Activated T-helper 1 cell treated with anti-CD3 and anti-CD28 coated beads, Interleukin-12 subunit alpha, Interleukin-12 subunit beta, Interleukin-2, Interleukin-4 antibody, amounts not matched to agents 30 ng/mL and 10 ng/mL and 1 ng/mL, durations not matched to agents 14 hours and 24 hours and 36 hours (primary cell): ENCODE data around the gene MDC1. TPM values are rescaled to one million over a fixed set of nuclear protein-coding genes. Genes with fewer than 3 reads are reported as not detected.
A peak's percentile ranks its signal among the peaks of the same experiment; 100 is the strongest.

Experiments
- DNase-seq: peaks from one replicate; pipeline ENCODE4 v3.0.0; 2021; ENCODE audit warnings: low spot score
- H3K27ac Mint-ChIP-seq: one replicate; pipeline ENCODE4 v1.8.0; 2021; ENCODE audit warnings: mild to moderate bottlenecking, mixed read lengths
- H3K27me3 Mint-ChIP-seq: one replicate; pipeline ENCODE4 v1.8.0; 2022; ENCODE audit warnings: mild to moderate bottlenecking, moderate library complexity, mixed read lengths; ENCODE audit not compliant: insufficient read depth
- H3K36me3 Mint-ChIP-seq: one replicate; pipeline ENCODE4 v1.8.0; 2021; ENCODE audit warnings: low read depth, mixed read lengths
- H3K4me1 Mint-ChIP-seq: one replicate; pipeline ENCODE4 v1.8.0; 2021; ENCODE audit warnings: low read depth, mixed read lengths
- H3K4me3 Mint-ChIP-seq: one replicate; pipeline ENCODE4 v1.8.0; 2021; ENCODE audit warnings: mild to moderate bottlenecking, moderate library complexity, mixed read lengths
- H3K9me3 Mint-ChIP-seq: one replicate; pipeline ENCODE4 v1.8.0; 2021; ENCODE audit warnings: mixed read lengths
- intact Hi-C: fragments of 100-400 bp; cut with micrococcal nuclease; formaldehyde crosslinking; loops from one replicate; pipeline ENCODE4 v1.15.1; 2024
- total RNA-seq: library from RNA; stranded (reverse); gene quantifications from 2 replicates; pipeline ENCODE4 v1.2.3, GENCODE V29; 2022

The MDC1 gene
- total RNA-seq, 1 donor from 2014 or later: 93.7 TPM

DNA sequence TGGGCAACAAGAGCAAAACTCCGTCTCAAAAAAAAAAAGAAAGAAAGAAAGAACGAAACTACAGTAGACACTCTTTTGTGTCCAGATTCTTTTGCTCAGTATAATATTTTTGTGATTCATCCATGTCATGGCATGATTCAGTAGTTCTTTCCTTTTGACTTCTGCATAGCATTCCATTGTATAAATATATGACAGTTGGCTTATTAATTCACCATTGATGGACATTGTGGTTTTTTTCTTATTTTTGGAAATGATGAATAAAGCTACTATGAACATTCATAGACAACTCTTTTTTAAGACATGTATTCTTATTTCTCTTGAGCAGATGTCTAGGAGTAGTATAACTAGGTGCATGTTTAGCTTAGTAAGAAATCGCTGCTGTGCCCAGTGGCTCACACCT is 37.5 kb upstream of the MDC1 start:
- peaks cover 4% of the 10 kb centered on the region for H3K27me3 Mint-ChIP-seq
- no peak for DNase-seq
- no peaks in the 10 kb centered on the region for H3K36me3 Mint-ChIP-seq
- H3K4me3 Mint-ChIP-seq: no peak overlapping the region
- H3K27ac Mint-ChIP-seq: no peak overlapping the region
- no peaks in the 10 kb centered on the region for H3K9me3 Mint-ChIP-seq
- intact Hi-C loops: no loop called here
- peaks cover 11% of the 10 kb centered on the region for H3K4me1 Mint-ChIP-seq

DNA sequence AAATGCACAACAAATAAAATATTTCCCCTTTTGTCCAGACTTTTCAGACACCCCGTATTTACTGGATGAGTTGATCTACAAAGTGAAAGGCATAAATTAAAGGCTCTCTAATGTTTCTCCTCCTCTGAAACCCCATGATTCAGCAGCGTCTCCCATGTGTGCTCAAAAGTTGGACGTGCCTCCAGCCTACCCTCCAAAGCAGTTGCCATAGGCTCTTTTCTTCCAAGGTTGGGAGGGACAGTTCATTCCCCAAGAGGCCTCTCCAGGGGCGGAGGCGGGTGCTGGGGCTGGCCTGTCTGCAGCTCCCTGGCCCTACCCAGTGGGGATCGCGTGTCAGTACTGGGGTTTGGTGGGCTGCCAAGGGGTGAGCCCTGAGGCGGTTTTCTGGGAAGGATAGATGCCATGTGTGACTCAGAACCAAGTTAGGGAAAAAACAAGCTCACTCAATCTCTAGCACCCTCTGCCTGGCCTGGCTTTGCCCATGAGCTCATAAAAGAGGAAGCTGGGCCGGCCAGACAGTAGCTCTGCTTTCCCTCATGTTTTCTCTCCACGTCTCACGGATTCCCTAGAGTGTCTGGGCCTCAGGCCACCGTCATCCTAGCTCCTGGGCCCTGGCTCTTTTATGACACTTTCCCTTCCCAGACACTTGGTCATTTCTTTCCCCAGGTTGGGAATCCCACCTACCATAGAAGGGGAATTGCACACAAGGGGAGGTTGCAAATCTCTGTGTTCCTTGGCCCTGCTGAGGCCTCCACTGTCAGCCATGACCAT is 35.3 kb upstream of the MDC1 start:
- intact Hi-C loops: no loop called here
- Mint-ChIP-seq H3K36me3 (no peaks in the 10 kb centered on the region), H3K9me3 (no peaks in the 10 kb centered on the region), H3K27me3 (peaks cover 1% of the 10 kb centered on the region), H3K4me1 (peaks cover 22% of the 10 kb centered on the region), H3K4me3 (no peak overlapping the region), H3K27ac (peak overlapping the region; percentile 19)
- no peak for DNase-seq

DNA sequence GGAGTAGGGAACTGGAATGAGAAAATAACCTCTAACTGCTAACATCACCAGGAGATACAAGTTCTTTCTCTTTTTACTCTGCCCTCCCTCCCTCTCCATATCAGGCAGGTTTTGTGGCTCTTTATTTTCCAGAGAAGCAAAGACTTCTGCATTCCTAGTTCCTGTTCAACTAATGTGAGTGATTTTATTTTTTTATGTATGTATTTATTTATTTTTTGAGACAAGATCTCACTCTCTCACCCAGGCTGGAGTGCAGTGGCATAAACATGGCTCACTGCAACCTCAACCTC is 33.2 kb upstream of the MDC1 start:
- no peaks in the 10 kb centered on the region for H3K9me3 Mint-ChIP-seq
- peaks cover 1% of the 10 kb centered on the region for H3K27me3 Mint-ChIP-seq
- H3K27ac Mint-ChIP-seq: no peak overlapping the region
- peaks cover 32% of the 10 kb centered on the region for H3K4me1 Mint-ChIP-seq
- H3K4me3 Mint-ChIP-seq: no peak overlapping the region
- intact Hi-C loops: no loop called here
- no peak for DNase-seq
- no peaks in the 10 kb centered on the region for H3K36me3 Mint-ChIP-seq

DNA sequence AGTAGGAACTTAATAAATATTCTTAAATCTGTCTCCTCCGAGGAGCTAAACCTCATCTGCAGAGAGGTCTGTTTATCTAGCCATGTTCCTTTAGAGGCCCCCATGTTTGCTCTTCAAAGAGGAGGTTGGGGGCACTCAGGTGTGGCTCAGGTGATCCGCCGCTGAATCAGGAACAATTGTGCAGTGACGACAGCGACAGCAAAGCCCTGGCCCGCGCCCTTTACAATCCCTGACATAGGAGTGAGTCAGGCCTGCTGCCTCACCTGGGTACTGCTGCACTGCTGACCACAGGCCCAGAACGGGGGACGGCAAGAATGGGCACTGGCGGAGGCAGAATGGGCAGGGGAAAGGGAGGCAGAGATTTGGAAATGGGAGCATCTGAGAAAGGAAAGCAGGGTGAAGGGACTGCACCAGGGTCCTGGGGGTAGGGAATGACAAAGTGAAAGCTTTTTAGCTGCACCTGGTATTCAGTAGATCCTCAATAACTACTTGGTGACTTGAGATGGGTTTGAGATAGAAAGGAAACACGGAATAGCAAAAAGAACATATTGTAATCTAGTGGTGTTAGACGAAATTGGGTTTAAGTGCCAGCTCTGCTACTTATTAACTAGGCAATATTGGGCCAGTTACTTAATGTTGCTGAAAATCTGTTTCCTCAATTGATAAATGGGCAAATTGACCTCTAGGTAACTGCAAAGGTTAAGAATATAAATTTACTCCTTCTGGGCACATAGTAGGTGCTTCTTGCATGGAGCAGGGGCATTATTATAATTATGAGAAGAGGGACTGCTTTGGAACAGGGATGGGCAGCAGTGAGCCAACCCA is 32.7 kb upstream of the MDC1 start:
- Mint-ChIP-seq H3K4me1 (peaks cover 37% of the 10 kb centered on the region), H3K36me3 (no peaks in the 10 kb centered on the region), H3K4me3 (no peak overlapping the region), H3K9me3 (no peaks in the 10 kb centered on the region), H3K27ac (no peak overlapping the region), H3K27me3 (peaks cover 1% of the 10 kb centered on the region)
- no peak for DNase-seq
- intact Hi-C loops: no loop called here

DNA sequence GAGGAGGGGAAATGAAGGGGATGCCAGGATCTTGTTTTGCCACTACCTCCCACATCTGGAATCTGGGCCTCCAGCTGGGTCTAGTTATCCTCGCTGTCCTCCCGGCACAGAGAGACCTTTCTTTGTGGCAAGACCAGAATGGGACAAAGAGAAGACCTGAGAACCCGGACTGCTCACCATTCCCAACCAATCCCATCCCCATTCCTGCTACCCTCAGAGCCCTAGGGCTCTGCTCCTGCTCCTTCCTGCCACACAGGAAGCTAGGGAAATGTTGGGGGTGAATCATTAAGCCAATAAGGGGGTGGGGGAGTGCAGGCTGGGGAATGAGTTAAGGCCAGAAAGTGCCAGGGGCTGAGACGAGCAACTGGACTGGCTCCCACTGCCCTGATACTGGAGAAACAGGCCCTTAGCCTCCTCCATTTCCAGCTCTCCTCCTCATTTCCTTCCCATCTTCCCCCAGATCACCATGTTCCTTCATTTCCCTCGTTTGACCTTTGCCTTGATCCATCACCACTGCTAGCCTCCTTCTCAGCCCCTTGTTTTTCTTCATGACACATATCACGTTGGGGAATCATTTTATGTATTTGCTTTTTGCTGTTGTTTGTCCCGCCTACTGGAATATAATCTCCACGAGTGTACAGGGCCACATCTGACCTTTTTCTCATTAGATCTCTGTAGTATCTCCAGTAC is 31.9 kb upstream of the MDC1 start:
- Mint-ChIP-seq H3K36me3 (peaks cover under 1% of the 10 kb centered on the region), H3K9me3 (no peaks in the 10 kb centered on the region), H3K4me1 (peaks cover 42% of the 10 kb centered on the region), H3K27ac (no peak overlapping the region), H3K4me3 (no peak overlapping the region), H3K27me3 (peaks cover 5% of the 10 kb centered on the region)
- intact Hi-C loops: loop anchor here (1.0 kb wide), 1 partner anchor 18 kb away; no protein-coding TSS in a partner anchor
- DNase-seq: no peak

DNA sequence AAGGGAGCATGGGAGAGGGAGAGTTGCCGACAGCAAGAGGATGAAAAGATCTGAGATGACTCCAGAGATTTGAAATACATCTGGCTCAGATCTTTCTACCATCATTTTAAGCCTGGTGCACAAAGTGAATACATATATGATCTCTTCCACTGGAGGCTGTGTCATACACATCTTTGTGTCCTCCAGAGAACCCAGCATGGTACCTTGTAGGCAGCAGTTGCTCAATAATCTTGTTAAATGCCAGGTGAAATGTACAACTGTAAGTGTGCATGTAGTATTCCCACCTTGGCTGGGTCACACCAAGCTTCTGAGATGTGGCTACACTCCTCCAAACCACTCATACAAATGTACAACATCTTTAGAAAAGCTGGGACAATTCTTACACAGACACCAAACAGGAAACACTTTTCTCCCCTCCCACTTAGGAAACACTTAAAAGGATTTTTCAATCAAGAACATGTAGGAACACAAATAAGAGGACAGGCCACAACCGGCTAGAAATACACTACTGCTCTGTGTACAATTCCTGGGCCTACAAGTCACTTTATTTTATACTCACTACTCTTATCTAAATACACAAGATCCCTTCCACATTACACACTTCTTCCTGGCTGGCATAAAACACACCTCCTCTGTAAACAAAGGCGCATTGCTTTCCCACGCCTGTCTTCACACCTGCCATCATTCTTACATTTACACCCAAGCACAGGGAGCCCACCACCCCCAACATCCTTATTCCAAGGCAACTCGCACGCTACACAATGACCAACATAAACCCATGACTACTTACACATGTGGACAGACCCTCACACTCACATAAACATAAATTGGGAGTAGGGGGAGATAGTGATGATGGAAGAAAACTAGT is 31.1 kb upstream of the MDC1 start:
- peaks cover 9% of the 10 kb centered on the region for H3K36me3 Mint-ChIP-seq
- peak overlapping the region; percentile 30 for H3K27ac Mint-ChIP-seq
- no peaks in the 10 kb centered on the region for H3K9me3 Mint-ChIP-seq
- peaks cover 42% of the 10 kb centered on the region for H3K4me1 Mint-ChIP-seq
- intact Hi-C loops: loop anchor here (1.0 kb wide), 1 partner anchor 19 kb away; no protein-coding TSS in a partner anchor
- H3K4me3 Mint-ChIP-seq: no peak overlapping the region
- DNase-seq: no peak
- peaks cover 5% of the 10 kb centered on the region for H3K27me3 Mint-ChIP-seq

DNA sequence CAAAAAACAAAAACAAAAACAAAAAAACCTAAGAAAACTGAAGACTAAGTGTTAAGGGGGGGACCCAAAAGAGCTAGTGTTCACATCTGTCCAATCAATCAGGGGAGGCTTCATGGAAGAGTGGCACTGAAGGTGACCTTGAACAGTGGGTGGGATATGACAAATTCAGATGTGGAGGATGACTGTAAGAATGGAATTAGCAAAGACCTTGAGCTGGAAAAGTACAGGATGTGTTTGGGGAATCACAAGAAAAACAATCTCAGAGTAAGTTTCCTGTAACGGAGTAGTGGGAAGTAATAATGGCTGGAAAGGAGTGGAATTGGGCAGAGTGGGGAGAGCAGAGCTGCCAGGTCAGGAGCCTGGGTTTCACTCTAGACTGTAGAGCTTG is 30.2 kb upstream of the MDC1 start:
- no peaks in the 10 kb centered on the region for H3K9me3 Mint-ChIP-seq
- H3K4me3 Mint-ChIP-seq: no peak overlapping the region
- peaks cover 5% of the 10 kb centered on the region for H3K27me3 Mint-ChIP-seq
- H3K36me3 Mint-ChIP-seq: peaks cover 14% of the 10 kb centered on the region
- intact Hi-C loops: no loop called here
- H3K4me1 Mint-ChIP-seq: peaks cover 42% of the 10 kb centered on the region
- DNase-seq: no peak
- H3K27ac Mint-ChIP-seq: peak overlapping the region; percentile 12

DNA sequence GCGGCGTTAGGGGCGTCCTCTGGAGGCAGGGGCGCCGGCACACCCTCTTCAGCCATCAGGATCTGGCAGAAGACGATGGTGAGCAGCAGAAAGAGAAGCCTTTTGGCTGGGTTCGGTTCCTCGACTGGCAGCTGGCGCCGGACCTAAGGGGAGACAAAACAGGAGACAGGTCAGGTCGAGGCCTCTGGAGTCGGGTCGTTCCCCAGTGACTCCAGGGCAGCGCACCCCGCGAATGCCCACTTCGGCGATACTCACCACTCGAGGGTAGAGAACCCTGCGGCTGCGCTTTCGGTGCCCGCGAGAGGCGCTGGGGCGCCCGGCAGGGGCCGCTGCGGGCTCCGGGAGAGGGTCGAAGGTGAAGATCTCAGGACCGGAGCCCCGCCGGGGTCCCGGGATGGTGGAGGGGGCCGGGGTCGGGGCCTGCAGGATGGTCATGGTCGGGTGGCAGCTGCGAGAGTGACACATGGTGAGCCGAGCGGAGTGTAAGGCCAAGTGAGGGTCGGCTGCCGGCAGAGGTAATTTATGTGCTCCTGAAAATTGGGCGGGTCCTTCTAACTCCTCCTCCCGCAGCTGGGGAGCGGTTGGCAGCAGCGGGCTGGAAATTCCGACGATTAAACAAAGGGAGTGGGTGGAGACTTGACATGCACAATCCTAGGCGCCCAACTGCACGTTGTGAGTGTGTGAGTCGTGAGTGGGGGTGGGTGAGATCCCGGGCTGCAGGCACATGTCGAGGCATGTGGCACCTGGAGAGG is 27.1 kb upstream of the MDC1 start, which contains the start of gene IER3:
Gene IER3, minus strand, starts transcription at position 494 of the 752 bp plus-strand sequence. Its CDS starts 29 bp downstream, at position 465.
- no peaks in the 10 kb centered on the region for H3K9me3 Mint-ChIP-seq
- intact Hi-C loops: loop anchor here (1.0 kb wide), 4 partner anchors 9 to 133 kb away; no protein-coding TSS in a partner anchor

DNA sequence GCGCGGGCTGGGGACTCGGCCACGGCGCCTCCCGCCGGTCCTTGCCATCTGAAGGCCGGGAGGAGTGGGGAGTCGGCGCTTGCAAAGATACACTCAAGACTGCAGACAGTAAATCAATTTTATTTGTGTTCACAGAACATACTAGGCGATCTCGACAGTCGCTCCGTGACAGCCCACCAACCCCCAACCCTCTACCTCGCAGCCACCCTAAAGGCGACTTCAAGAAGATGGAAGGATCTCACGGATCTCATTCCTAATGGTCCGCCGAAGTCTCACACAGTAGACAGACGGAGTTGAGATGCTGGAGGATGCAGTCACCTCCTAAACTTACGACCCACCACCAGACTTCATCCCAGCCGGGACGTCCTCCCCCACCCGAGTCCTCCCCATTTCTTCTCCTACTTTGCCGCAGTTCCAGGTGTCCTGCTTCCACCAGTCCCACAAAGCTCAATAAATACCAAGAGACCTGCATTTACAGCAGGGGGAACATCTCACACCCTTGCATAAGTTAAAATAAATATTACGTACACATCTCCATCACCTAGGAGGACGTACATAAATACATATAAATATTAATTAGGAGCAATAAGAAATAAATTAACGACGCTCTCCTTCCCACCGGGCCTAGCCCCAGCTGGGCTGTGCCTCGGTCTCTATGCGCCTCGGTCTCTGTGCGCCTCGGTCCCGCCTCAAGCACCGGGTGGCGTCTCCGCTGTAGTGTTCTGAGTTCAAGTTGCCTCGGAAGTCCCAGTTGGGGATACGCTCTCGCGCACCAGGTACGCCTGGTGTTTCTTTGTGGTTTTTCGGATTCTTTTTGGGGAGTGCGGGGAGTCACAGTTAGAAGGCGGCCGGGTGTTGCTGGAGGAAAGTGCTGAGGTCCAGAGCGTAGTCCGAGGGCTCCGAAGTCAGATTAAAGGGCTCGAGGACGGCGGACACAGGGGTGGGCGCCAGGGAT is 26.3 kb upstream of the MDC1 start:
- Mint-ChIP-seq H3K27me3 (peaks cover 5% of the 10 kb centered on the region), H3K36me3 (peaks cover 51% of the 10 kb centered on the region), H3K4me3 (peak overlapping the region; percentile 100), H3K27ac (peak overlapping the region; percentile 99), H3K9me3 (no peaks in the 10 kb centered on the region), H3K4me1 (peaks cover 70% of the 10 kb centered on the region)
- DNase-seq: peak; percentile 37
- intact Hi-C loops: loop anchor here (1.0 kb wide), 4 partner anchors 8 to 134 kb away; no protein-coding TSS in a partner anchor

More for the DNA sequence above, 27.1 kb upstream of the MDC1 start, which contains the start of gene IER3:
- H3K4me1 Mint-ChIP-seq: peaks cover 68% of the 10 kb centered on the region
- peaks cover 43% of the 10 kb centered on the region for H3K36me3 Mint-ChIP-seq
- H3K4me3 Mint-ChIP-seq: peak within 1 kb of the TSS; percentile 100
- H3K27me3 Mint-ChIP-seq: peaks cover 5% of the 10 kb centered on the region
- peak; percentile 72 for DNase-seq
- peak within 1 kb of the TSS; percentile 99 for H3K27ac Mint-ChIP-seq

DNA sequence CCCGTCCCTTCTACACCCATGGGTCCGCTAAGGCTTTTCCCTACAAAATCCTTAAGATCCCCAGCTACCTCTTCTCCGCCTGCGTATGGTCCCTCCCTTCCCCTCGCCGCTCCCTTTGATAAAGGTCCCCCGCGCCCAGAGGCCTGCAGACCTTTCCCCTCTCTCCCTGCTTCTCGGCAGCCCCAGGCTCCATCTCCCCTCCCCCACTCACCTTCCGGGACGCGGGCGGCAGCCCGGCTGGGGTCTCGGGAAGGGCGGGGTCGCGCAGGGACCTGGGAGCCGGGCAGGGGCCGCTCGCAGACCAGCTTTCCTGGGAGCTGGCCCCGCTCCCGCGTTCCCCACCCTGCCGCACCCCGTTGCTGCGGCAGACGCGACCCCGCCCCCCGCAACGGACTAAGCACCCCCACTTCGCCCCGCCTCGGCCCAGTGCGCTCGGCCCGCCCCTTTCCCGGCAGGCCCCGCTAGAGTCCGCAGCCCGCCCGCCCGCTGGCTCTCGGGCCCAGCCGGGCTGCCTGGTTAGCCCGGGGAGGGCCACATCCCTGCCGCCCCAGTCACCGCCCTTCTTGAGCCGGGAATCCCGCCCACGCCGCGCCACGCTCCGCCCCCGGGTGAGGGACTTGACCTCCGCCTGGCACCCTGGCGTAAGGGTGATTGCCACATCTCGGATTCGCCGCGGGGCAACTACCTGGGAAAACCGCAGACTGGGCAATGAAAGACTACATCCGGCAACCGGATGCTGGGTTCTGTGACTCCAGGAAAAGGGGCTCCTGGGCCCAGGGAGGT is 25.4 kb upstream of the MDC1 start, which contains the start of gene FLOT1:
Gene FLOT1, minus strand, starts transcription at position 372 of the 783 bp plus-strand sequence. CDS start 498 bp downstream, outside the sequence.
- Mint-ChIP-seq H3K27ac (peak within 1 kb of the TSS; percentile 99), H3K9me3 (no peaks in the 10 kb centered on the region), H3K4me3 (peak within 1 kb of the TSS; percentile 100), H3K27me3 (peaks cover 4% of the 10 kb centered on the region), H3K4me1 (peaks cover 67% of the 10 kb centered on the region), H3K36me3 (peaks cover 57% of the 10 kb centered on the region)
- DNase-seq: peak; percentile 92
- intact Hi-C loops: loop anchor here (1.0 kb wide), 3 partner anchors 21 to 462 kb away; partner anchors contain the start of gene MDC1
